GM23248 (cell line): Measurements from ENCODE around the gene CPEB3.

Experiments
- EZH2 ChIP-seq: fragments of 200-600 bp; sonication (generic); IDR thresholded peaks from 2 replicates; pipeline ENCODE4 v1.6.1; 2018; ENCODE audit warnings: antibody characterized with exemption, mild to moderate bottlenecking; ENCODE audit not compliant: insufficient read depth, poor library complexity, severe bottlenecking
- EZH2phosphoT487 ChIP-seq: fragments of 200-600 bp; sonication (generic); IDR thresholded peaks from 2 replicates; pipeline ENCODE4 v1.6.1; 2018; ENCODE audit warnings: antibody characterized with exemption, moderate library complexity, mild to moderate bottlenecking, low read depth; ENCODE audit not compliant: insufficient read depth

- TF ChIP-seq EZH2phosphoT487, result no peak
- no peak for TF ChIP-seq EZH2
Measured at GRCh38 chr10:92180399-92180798, 110.5 kb downstream of the CPEB3 start.
